Cardiac muscle cell (in vitro differentiated cells and primary cell): ENCODE results near the gene ZNF227. TPM values are rescaled to one million over a fixed set of nuclear protein-coding genes. Genes with fewer than 3 reads are reported as not detected.

Experiments
- DNase-seq, 2 donors: peaks; one replicate each; pipeline versions ENCODE4 v3.0.0 to v3.0.0-alpha.2; 2010 to 2017; ENCODE audit warnings: low read depth in 1 of 2, low spot score in 1 of 2
- H3K27ac ChIP-seq: fragments of 200-600 bp; sonication (generic); 2 replicates; pipeline ENCODE4 v1.5.1; 2016
- H3K27me3 ChIP-seq: fragments of 200-600 bp; sonication (generic); 2 replicates; pipeline ENCODE4 v1.6.0; 2016; ENCODE audit warnings: control low read depth
- H3K36me3 ChIP-seq: fragments of 200-600 bp; sonication (generic); 2 replicates; pipeline ENCODE4 v1.5.1; 2016; ENCODE audit warnings: control low read depth
- H3K4me1 ChIP-seq: fragments of 200-600 bp; sonication (generic); 2 replicates; pipeline ENCODE4 v1.8.1; 2017; ENCODE audit warnings: low read depth, mild to moderate bottlenecking, mixed run types
- H3K4me3 ChIP-seq: fragments of 200-600 bp; sonication (generic); 2 replicates; pipeline ENCODE4 v1.5.1; 2016; ENCODE audit warnings: mild to moderate bottlenecking
- H3K9me3 ChIP-seq: fragments of 200-600 bp; sonication (generic); 2 replicates; pipeline ENCODE4 v1.5.1; 2017; ENCODE audit warnings: low read depth, mild to moderate bottlenecking, control low read depth
- polyA plus RNA-seq: library from polyadenylated mRNA; unstranded; fragments of >200 nt; fragmentation: Nextera tagmentation; extraction: Ambion mirVana; gene quantifications from 2 replicates; pipeline ENCODE4 v1.2.1, GENCODE V29; 2016
- total RNA-seq: library from RNA; depleted of rRNA; stranded (reverse); fragments of >200 nt; gene quantifications from 2 replicates; pipeline ENCODE4 v1.2.3, GENCODE V29; 2016
- TF ChIP-seq, protein P1 (sequence below): IDR thresholded peaks from 2 replicates; pipeline ENCODE4 v1.5.1; 2012; ENCODE audit warnings: low read depth, mild to moderate bottlenecking, low read length

ZNF227 gene
- total and polyA plus RNA-seq, 2 experiments from 2014 or later, result 9.4 to 18.9 TPM

DNA sequence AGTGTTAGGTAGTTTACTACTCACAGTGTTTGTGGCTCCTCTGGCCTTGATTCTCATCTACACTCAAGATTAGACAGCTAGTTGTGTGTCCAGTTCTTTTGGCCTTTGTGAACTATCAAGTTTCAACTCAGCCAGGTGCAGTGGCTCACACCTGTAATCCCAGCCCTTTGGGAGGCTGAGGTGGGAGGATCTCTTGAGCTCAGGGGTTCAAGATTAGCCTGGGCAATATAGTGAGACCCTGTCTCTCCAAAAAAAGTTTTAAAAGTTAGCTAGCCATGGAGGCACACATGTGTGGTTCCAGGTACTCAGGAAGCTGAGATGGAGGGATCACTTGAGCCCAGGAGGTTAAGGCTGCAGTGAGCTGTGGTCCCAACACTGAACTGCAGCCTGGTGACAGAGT lies 31.4 kb upstream of the ZNF227 start:
- Histone ChIP-seq H3K9me3 (no peaks in the 10 kb centered on the region), H3K4me1 (no peaks in the 10 kb centered on the region), H3K27ac (no peak overlapping the region), H3K4me3 (no peak overlapping the region), H3K27me3 (no peaks in the 10 kb centered on the region), H3K36me3 (peaks cover 12% of the 10 kb centered on the region)
- no peak for DNase-seq
- TF ChIP-seq, protein P1, sequence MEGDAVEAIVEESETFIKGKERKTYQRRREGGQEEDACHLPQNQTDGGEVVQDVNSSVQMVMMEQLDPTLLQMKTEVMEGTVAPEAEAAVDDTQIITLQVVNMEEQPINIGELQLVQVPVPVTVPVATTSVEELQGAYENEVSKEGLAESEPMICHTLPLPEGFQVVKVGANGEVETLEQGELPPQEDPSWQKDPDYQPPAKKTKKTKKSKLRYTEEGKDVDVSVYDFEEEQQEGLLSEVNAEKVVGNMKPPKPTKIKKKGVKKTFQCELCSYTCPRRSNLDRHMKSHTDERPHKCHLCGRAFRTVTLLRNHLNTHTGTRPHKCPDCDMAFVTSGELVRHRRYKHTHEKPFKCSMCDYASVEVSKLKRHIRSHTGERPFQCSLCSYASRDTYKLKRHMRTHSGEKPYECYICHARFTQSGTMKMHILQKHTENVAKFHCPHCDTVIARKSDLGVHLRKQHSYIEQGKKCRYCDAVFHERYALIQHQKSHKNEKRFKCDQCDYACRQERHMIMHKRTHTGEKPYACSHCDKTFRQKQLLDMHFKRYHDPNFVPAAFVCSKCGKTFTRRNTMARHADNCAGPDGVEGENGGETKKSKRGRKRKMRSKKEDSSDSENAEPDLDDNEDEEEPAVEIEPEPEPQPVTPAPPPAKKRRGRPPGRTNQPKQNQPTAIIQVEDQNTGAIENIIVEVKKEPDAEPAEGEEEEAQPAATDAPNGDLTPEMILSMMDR, result no peak

DNA sequence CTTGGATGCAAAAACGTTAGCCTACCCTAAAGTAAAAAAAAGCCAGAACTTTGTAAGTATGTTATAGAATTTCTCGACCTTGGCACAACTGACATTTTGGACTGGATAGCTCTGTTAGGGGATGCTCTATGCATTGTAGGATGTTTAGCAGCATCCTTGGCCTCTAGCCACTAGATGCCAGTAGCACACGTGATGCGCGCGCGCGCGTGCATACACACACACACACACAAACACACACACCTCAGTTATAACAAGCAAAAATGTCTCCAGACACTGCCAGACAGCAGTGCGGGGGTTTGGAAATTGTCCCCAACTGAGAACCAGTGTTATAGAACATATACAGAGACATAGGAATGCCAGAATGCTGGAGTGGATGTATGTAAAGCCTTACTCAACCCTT lies 30.2 kb upstream of the ZNF227 start:
- Histone ChIP-seq H3K27me3 (no peaks in the 10 kb centered on the region), H3K36me3 (peaks cover 2% of the 10 kb centered on the region), H3K9me3 (no peaks in the 10 kb centered on the region), H3K27ac (no peak overlapping the region), H3K4me1 (no peaks in the 10 kb centered on the region), H3K4me3 (no peak overlapping the region)
- no peak for DNase-seq
- TF ChIP-seq, protein P1, result no peak

DNA sequence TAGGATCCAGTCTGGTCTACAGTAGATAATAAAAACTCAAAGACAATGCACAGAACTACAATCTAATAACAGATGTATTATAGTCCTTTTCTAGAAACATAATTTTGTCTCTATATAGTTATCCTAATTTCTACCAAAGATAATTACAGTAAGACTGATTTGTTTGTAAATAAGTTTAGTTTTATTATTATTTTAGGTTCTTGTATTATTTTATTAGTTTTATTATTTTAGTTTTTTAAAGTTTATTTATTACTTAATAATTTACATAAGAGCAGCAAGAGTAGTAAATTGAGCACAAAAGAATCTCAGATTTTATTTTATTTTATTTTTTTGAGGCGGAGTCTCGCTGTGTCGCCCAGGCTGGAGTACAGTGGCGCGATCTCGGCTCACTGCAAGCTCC lies 22.3 kb upstream of the ZNF227 start:
- no peak for DNase-seq
- H3K27ac ChIP-seq, result no peak overlapping the region
- no peaks in the 10 kb centered on the region for H3K9me3 ChIP-seq
- H3K36me3 ChIP-seq, result no peaks in the 10 kb centered on the region
- H3K27me3 ChIP-seq, result no peaks in the 10 kb centered on the region
- no peak overlapping the region for H3K4me3 ChIP-seq
- TF ChIP-seq, protein P1, result no peak
- H3K4me1 ChIP-seq, result no peaks in the 10 kb centered on the region

DNA sequence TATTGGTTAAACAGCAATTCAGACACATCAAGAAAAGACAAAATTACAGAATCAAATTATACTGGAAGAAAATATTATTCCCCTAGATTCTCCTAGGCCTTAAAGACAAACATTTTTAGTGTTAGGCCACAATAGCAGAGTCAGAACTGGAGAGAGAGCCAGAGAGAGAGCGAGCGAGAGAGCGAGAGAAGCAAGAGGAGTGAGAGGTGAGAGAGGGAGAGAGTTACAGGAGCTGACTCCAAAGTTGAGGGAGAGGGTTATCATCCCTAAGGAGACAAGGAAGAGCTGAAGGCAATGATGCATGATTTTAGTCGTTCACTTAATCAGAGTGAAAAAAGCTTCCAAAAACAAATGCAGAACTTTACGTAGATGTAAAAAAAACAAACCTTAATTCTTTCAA lies 20.2 kb upstream of the ZNF227 start:
- Histone ChIP-seq H3K27me3 (no peaks in the 10 kb centered on the region), H3K4me3 (no peak overlapping the region), H3K27ac (no peak overlapping the region), H3K36me3 (no peaks in the 10 kb centered on the region), H3K9me3 (no peaks in the 10 kb centered on the region), H3K4me1 (no peaks in the 10 kb centered on the region)
- TF ChIP-seq, protein P1, result no peak
- DNase-seq, result no peak

DNA sequence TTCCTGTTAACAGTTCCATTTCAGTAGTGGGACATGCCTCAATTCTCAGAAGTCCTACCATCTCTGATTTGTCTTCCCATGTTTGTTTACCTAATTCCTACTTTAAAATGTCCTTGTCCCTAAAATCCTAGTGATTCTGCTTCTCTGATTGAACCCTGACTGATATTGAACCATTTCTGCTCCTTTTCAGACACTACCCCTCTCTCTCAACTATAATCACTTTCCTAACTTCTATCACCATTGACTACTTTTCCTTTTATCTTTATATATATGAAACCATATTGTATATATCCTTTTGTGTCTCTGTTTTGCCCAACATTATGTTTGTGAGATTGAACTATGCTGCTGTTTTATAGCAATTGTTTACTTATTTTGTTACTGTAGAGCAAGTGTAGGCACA lies 15.6 kb upstream of the ZNF227 start:
- H3K4me3 ChIP-seq, result no peak overlapping the region
- no peaks in the 10 kb centered on the region for H3K9me3 ChIP-seq
- H3K27ac ChIP-seq, result no peak overlapping the region
- TF ChIP-seq, protein P1, result no peak
- no peak for DNase-seq
- H3K27me3 ChIP-seq, result no peaks in the 10 kb centered on the region
- H3K36me3 ChIP-seq, result no peaks in the 10 kb centered on the region
- no peaks in the 10 kb centered on the region for H3K4me1 ChIP-seq

DNA sequence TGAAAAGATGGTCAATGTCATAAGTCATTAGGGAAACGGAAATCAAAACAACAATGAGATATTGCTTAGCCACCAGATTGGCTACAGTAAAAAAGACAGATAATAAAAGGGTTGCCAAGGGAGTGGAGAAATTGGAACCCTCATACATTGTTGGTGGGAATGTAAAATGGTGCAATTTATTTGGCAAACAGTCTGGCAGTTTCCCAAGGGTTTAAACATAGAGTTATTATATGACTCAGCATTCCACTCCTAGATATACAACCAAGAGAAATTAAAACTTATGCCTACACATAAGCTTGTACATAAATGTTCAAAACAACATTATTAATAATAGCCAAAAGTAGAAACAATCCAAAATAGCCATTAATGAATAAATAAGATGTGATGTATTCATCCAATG lies 9.9 kb upstream of the ZNF227 start:
- TF ChIP-seq, protein P1, result no peak
- no peaks in the 10 kb centered on the region for H3K9me3 ChIP-seq
- H3K4me3 ChIP-seq, result no peak overlapping the region
- H3K36me3 ChIP-seq, result no peaks in the 10 kb centered on the region
- peak in 1 of 2 donors; percentile 63 for DNase-seq
- no peak overlapping the region for H3K27ac ChIP-seq
- H3K27me3 ChIP-seq, result no peaks in the 10 kb centered on the region
- no peaks in the 10 kb centered on the region for H3K4me1 ChIP-seq
